GM18868 (cell line): ENCODE data around the gene ADAMTS4.
A peak's percentile ranks its signal among the peaks of the same experiment; 100 is the strongest.

Experiments used
- ATAC-seq: cut with Tn5 transposase; IDR thresholded peaks from one replicate; pipeline ENCODE4 v1.9.1; 2021; ENCODE audit warnings: mild to moderate bottlenecking, moderate library complexity; ENCODE audit not compliant: unreplicated experiment

Gene ADAMTS4

DNA sequence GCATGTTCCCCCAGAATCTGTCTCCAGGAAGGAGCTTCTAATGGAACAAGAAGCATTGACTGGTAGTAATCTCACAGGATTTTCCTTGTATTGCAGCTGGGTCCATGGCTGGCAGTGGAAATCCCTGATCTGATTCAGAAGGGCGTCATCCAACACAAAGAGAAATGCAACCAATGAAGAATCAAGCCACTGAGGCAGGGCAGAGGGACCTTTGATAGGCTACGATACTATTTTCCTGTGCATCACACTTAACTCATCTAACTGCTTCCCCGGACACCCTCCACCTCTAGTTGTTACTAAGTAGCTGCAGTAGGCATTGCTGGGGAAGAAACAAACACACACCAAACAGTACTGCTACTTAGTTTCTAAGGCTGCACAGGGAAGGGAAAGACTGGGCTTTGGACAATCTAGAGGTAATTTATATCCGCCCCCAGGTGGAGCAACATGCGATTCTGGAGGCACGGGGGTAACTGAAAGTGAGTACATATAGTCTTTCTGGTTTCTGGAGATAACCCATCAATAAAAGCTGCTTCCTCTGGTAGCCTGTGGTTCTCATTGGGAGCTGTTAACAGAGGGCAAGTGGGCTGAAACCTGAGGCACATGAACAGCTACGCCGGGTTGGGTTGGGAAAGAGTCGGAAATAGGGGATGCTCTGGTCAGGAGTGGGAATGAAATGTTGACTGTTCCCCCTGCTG, 40.4 kb downstream of the ADAMTS4 start:
- no peak for ATAC-seq

DNA sequence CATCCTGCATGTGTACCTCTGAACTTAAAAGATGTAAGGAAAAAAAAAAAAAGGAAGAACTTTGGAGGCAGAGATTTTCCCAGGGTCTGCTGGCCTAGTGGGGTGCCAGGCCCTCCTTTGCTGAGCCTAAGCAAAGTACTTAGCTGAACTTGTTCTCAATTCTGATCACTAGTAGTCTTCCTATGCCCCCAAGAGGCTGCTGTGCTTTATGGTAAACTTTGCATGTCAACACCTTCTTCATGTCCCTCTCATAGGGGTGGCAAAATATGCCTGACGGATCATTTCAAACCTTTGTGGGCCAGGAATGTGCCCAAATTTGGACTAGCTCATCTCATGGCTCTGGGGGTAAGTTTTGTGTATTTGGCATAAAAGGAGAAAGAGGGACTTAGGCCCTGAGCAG, 41.0 kb downstream of the ADAMTS4 start:
- no peak for ATAC-seq

DNA sequence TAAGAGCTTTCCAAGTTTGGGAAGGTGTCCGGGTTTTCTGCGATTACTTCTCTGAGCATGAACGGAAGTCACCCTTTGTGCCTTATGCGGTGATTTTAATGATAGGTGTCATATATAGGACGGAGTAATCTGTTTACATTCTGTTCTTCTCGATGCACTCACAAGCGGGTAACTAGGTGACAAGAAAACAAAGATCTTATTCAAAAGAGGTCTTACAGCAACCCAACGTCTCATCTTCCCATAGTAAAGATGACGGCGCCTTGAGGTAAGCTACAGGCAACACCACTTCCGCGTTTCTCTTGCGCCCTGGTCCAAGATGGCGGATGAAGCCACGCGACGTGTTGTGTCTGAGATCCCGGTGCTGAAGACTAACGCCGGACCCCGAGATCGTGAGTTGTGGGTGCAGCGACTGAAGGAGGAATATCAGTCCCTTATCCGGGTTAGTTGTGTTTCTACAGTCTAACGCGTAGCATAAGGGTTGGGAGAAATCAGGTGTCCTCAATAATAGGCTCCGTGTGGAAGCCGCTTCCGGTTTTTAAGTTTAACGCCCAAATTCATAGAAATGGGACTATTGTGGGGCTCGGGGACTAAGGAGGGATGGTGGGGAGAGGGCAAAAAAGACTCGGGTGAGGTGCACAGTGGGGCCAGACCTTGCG, 45.0 kb downstream of the ADAMTS4 start, which contains the start of gene UFC1:
Gene UFC1, plus strand, starts transcription at position 297 of the 656 bp plus-strand sequence. Its CDS starts 20 bp downstream, at position 317.
- peak; percentile 93 for ATAC-seq

DNA sequence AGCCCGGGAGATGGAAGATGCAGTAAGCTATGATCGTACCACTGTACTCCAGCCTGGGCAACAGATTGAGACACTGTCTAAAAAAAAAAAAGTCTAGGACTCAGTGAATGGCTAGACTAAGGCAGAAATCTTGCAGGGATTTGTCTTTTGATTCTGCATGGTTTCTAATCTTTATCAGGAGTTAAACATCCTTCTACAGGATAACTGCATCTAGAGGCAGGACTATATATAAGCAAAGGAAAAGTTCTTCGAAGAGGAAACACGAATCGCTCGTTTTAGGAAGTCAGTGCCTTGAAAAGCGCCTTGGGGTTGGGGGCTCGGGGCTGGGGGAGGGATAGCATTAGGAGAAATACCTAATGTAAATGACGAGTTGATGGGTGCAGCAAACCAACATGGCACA, 45.7 kb downstream of the ADAMTS4 start:
- ATAC-seq, result peak; percentile 8

DNA sequence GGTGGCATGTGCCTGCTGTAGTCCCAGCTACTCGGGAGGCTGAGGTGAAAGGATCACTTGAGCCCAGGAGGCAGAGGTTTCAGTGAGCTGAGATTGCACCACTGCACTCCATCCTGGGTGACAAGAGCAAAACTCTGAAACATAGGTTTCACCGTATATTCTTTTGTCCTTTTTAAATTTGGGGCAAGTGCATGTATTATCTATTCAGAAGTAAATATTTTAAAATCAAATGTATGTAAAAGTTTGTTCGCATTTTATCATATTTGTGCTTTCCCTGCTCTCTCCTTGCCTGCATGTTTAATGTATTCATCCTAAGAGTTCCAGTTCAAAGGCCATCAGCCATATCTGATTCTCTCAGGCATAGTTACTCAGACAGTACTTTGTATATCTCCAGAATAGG, 53.0 kb downstream of the ADAMTS4 start:
- no peak for ATAC-seq

DNA sequence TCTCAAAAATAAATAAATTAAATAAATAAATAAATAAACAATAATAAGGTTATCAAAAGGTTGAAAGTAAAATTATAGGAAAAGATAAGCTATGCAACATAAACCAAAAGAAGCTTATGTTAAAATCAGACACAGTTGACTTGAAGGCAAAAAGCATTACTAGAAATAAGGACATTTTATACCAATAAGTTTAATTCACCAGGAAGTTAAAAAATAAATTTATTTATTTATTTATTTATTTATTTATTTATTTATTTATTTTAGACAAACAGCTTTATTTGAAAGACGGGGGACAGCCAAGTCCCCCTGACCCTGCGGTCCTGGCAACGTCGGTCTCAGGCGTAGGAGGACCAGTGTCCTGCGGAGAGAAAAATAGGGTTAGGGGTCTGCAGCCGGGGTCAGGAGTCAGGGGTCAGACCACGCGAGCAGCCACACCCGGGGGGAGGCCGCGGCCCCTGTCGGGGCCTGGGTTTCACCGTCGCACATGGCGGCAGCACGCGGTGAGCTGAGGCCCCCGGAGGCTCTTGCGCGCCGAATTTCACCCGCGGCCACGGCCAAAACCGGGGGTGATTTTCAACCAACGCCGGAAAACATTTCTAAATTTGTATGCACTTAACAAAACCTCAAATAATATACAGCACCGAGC, 58.0 kb downstream of the ADAMTS4 start:
- no peak for ATAC-seq

DNA sequence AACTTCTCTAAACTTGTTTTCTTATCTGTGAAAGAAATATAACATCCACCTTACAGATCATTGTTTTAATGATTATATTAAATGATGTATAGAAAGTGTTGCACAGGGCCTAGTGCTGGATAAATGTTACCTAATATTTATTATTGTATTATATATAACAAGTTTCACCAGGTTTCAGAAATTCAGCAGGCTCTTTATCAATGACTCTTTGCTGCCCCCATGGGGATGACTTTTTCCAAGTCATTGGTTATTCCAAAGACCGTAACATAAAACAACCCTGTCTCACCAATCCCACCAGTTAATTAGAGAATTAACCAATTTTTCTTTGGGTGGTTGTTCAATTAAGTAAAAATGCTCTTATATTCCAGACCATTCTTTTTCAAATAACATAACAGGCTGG, 59.1 kb downstream of the ADAMTS4 start:
- ATAC-seq, result no peak

DNA sequence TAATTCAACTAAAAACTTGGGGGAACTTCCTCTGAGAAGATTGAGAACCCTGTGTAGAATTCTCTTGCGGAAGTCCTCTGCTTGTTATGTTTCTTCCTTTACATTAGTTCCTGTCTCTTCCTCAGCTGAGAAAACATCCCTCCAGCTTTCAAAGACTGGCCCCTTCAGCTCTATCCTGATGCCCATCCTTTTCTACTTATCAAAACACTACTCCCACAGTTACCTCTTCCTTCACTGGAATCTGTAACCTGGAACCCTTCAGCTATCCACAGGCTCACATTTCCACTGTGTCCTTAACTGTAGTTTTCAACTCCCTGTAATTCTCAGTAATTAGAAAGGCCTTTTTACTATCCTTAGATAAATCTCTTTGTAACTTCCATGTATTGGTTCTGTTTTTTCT, 60.4 kb downstream of the ADAMTS4 start:
- ATAC-seq, result no peak

DNA sequence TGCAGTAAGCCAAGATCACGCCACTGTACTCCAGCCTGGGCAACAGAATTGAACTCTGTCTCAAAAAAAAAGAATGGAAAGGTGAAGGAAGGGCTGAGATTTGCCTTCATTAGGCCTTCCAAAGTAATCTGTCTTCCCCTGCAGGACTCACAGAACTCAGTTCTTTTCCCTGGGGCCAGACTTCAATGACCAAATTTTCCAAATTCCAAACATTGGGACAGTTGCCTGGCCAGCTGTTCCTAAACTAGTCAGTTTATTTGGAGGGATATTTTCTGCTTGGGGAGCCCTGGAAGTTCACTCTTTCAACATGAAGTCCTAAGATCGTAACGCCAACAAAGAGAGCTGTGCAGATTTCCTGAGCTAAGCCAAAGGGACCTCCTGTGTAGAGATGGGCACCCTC, 61.0 kb downstream of the ADAMTS4 start:
- ATAC-seq, result no peak
